HL-60/S4 (cell line): ENCODE measurements around the gene DVL3.

Experiments
- in situ Hi-C: fragments of 300-500 bp; cut with MboI; formaldehyde crosslinking; loops from 2 replicates; pipeline ENCODE4 v1.14.3; 2022; ENCODE audit warnings: low sequenced_read_pairs

DVL3 gene

DNA sequence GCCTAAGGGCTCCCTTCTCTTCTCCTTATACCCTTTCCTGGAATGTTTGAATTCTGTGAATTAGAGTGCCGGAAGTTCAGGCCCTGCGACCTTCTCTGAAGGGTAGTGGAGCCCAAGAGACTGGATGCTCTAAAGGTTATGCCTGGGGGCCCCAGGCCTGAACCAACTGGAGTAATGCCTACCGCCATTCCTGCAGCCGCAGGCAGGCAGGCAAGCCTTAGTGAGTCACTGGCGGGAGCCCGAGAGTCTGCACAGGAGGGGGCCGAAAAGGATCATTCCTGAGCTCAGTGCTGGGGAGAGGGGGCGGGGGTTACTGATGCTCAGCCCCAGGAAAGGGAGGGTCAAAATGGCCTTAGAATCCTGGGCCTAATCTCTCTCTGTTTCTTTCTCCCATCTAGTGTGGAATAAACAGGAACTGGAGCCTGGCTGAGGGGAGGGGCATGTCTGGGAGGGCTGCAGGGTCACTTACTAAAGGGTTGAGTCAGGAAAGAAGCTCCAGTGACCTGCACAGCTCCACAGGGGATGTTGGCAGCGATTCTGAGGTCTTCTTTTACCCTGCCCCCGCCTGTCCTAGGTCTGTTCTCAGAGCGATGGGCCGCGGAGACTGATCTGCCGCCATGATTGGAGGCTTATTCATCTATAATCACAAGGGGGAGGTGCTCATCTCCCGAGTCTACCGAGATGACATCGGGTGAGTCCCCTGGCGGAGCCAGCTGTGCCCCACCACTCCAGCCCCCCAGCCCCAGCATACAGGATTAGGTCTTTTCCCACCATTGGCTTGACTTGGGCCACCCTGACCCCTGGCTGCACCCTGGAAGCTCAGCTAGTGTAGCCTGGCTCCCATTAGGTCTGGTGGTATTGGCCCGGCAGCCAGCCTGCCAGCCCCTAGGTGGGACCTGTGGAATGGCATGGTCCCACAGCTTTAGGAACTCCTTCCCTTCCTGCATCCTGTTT, 21.5 kb downstream of the DVL3 start:
- in situ Hi-C loops: no loop called here

GRCh38 chr3:184177331-184177731, 22.2 kb downstream of the DVL3 start:
- in situ Hi-C loops: no loop called here

GRCh38 chr3:184177767-184178306, 22.7 kb downstream of the DVL3 start:
- in situ Hi-C loops: no loop called here

DNA sequence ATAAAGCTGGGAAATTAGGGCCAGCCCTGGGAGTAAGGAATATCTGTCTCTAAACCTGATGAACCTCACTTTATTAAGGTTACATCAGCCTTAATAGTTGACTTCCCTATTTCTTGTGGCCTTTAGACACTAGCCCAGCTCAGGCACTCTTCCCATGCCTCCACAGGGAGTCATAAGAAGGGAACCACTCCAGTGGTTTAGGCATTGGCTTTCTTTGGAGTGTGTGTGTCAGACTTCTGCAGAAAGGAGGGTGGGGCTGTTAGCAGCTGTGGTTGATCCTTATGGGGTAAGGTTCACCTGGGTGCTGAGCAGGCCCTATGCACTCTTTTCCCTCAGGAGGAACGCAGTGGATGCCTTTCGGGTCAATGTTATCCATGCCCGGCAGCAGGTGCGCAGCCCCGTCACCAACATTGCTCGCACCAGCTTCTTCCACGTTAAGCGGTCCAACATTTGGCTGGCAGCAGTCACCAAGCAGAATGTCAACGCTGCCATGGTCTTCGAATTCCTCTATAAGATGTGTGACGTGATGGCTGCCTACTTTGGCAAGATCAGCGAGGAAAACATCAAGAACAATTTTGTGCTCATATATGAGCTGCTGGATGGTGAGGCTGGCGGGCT, 23.5 kb downstream of the DVL3 start:
- in situ Hi-C loops: no loop called here

- in situ Hi-C loops: no loop called here
Measured at GRCh38 chr3:184180165-184180564, 25.0 kb downstream of the DVL3 start.

DNA sequence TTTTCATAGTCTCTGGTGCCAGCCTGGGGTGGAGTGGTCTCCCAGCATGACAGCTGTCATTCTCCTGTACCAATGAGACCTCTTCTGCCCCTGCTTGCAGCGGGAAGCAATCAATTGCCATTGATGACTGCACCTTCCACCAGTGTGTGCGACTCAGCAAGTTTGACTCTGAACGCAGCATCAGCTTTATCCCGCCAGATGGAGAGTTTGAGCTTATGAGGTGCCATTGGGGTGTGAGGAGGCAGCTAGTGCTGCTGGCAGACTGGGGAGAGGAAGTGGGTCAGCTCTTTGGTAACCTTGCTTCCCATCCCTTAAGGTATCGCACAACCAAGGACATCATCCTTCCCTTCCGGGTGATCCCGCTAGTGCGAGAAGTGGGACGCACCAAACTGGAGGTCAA, 26.4 kb downstream of the DVL3 start:
- in situ Hi-C loops: no loop called here

DNA sequence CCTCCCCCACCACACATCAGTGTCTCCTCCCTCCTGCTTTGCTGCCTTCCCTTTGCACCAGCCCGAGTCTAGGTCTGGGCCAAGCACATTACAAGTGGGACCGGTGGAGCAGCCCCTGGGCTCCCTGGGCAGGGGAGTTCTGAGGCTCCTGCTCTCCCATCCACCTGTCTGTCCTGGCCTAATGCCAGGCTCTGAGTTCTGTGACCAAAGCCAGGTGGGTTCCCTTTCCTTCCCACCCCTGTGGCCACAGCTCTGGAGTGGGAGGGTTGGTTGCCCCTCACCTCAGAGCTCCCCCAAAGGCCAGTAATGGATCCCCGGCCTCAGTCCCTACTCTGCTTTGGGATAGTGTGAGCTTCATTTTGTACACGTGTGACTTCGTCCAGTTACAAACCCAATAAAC, 28.5 kb downstream of the DVL3 start:
- in situ Hi-C loops: no loop called here

DNA sequence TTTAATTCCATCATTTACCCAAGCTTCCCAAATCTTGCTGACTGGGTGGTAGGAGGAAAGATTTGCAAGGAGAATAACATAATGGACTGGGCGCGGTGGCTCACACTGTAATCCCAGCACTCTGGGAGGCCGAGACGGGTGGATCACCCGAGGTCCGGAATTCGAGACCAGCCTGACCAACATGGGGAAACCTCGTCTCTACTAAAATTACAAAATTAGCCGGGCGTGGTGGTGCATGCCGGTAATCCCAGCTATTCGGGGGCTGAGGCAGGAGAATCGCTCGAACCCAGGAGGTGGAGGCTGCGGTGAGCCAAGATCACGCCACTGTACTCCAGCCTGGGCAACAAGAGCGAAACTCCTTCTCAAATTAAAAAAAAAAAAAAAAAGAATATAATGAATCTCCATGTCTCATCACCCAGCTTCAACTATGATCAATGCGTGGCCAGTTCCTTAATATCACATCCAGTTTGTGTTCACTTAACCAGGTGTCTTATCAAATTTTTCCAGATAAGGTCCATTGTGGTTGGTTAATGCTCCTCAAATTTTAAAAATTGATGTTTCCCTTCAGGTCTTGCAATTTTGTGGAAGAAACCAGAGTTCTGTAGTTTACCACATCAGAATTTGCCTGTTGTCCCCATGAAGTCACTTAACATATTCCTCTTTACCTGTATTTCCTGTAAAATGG, 29.5 kb downstream of the DVL3 start:
- in situ Hi-C loops: no loop called here

GRCh38 chr3:184185461-184186183, 30.4 kb downstream of the DVL3 start:
- in situ Hi-C loops: no loop called here

DNA sequence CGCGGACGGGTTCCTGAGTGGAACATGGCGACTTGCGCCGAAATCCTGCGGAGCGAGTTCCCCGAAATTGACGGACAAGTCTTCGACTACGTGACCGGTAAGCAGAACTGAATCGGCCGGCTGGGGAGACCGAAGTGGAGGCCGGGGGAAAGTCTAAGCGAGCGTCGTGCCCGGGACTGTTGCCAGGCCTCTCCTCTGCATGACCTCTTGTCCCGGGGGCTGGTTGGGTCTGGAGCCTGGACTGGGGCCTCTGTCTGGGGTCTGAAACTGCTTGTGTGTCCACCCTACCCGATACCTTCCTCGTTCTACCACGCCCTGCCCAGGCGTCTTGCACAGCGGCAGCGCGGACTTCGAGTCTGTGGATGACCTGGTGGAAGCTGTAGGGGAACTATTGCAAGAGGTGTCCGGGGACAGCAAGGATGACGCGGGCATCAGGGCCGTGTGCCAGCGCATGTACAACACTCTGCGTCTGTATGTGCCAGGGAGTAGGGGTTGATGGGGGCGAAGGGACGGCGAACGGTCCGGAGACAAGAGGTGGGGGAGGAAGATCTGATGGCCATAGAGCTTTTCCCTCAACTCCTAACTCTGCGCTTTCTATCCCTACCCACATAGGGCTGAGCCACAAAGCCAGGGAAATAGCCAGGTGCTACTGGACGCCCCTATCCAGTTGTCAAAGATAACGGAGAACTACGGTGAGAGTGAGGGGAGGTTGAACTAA, 31.2 kb downstream of the DVL3 start, which contains the start of gene ABCF3:
TSS of gene ABCF3 (plus strand) at position 16 of the 718 bp plus-strand sequence. CDS start at position 25, 9 bp downstream.
- in situ Hi-C loops: no loop called here

DNA sequence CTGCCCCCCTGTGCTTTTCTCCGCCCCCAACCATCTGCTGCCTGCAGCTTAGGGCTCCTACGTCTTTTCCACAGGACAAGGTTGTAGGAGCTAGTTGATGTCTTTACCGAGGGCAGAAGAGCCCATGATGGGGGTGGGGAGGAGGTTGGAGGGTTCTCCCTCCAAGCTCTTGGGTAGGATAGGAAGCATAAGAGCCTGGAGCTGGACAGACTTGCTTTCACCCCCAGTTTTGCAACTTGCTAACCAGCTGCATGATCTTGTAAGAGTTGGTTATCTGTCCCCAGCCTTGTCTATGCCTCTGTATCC, 31.7 kb downstream of the DVL3 start:
- in situ Hi-C loops: no loop called here

- in situ Hi-C loops: no loop called here
Measured at GRCh38 chr3:184188080-184188479, 32.9 kb downstream of the DVL3 start.

DNA sequence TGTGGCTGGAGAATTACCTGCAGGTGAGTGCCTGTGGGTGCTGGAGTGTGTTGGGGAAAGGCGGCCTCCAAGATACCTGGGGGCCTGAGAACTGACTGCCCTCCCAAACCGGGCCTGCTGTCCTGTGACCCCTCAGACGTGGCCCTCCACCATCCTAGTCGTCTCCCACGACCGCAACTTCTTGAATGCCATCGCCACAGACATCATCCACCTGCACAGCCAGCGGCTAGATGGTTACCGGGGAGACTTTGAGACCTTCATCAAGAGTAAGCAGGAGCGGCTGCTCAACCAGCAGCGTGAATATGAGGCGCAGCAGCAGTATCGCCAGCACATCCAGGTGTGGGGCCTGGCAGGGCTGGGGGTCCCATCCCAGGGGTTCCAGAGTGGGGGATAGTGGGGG, 34.2 kb downstream of the DVL3 start:
- in situ Hi-C loops: no loop called here

DNA sequence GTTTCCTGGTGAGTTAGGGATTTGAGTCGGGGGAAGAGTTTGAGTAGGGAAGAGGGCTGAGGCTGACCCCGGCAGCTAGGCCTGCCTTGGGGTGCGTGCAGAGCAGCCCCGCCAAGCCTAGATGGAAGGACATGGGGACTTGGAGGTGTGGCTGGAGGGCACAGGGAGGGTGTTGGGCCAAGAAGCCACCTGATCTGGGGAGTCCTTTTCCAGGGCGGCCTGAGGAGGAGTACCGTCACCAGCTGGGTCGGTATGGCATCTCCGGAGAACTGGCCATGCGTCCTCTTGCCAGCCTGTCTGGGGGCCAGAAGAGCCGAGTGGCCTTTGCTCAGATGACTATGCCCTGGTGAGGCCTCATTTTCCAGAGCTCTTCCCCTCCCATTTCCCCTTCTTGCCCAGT, 37.7 kb downstream of the DVL3 start:
- in situ Hi-C loops: no loop called here

DNA sequence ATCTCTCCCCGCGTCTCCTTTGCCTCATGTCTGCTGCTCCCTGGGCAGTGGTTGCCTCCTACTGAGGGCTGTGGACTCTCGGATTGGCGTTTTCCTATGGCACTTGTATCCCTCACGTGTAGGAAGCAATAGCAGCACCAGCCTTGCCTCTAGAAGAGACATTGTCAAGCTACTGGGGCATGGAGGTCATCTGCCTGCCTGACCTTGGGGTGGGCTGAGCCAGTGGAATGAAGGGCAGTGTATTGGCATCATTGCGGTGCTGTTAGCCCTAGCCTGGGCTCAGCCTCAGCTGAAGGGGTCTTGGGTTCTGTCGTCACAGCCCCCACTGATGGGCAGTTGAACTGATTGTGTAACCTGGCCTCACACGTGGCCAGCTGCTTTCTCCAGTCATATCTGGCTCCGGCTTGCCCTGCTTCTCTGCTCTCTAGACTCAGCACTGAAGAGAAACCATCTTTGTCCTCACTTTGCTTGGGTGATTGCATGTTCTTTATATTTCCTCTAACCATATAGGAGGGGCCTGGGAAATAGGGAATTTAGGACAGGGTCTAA, 38.9 kb downstream of the DVL3 start:
- in situ Hi-C loops: no loop called here

GRCh38 chr3:184196536-184196935, 41.4 kb downstream of the DVL3 start:
- in situ Hi-C loops: no loop called here

- in situ Hi-C loops: no loop called here
Measured at GRCh38 chr3:184198509-184198908, 43.3 kb downstream of the DVL3 start.

GRCh38 chr3:184200825-184201224, 45.6 kb downstream of the DVL3 start:
- in situ Hi-C loops: no loop called here

- in situ Hi-C loops: no loop called here
Measured at GRCh38 chr3:184203526-184203925, 48.3 kb downstream of the DVL3 start.
